Gastroesophageal sphincter (tissue), 3 donors: ENCODE results near the gene BABAM1.

Experiments
- POLR2A ChIP-seq, 2 donors: fragments of 450-650 bp; IDR thresholded peaks; one replicate each; pipeline ENCODE4 v1.6.1; 2017; ENCODE audit warnings: antibody characterized with exemption in 2 of 2, mild to moderate bottlenecking in 2 of 2, moderate library complexity in 1 of 2
- POLR2AphosphoS5 ChIP-seq: sonication (generic); formaldehyde crosslinking; IDR thresholded peaks from one replicate; pipeline ENCODE4 v1.6.1; 2017; ENCODE audit warnings: antibody characterized with exemption
- TF ChIP-seq, protein P1 (sequence below), 4 experiments: fragments of 200-600 bp in 2 of 4; fragments of 450-650 bp in 2 of 4; sonication (generic) in 1 of 4; IDR thresholded peaks; one replicate each; pipeline ENCODE4 v1.5.1; 2017 to 2019; ENCODE audit warnings: antibody characterized with exemption in 4 of 4, mild to moderate bottlenecking in 2 of 4, moderate library complexity in 2 of 4

GRCh38 chr19:17309198-17309964 lies 42.1 kb downstream of the BABAM1 start, which contains the start of gene DDA1:
- TF ChIP-seq POLR2A (IDR thresholded peaks at IDR 0.05) (peak; percentile 35 to 37), POLR2AphosphoS5 (no peak)
- TF ChIP-seq, protein P1, sequence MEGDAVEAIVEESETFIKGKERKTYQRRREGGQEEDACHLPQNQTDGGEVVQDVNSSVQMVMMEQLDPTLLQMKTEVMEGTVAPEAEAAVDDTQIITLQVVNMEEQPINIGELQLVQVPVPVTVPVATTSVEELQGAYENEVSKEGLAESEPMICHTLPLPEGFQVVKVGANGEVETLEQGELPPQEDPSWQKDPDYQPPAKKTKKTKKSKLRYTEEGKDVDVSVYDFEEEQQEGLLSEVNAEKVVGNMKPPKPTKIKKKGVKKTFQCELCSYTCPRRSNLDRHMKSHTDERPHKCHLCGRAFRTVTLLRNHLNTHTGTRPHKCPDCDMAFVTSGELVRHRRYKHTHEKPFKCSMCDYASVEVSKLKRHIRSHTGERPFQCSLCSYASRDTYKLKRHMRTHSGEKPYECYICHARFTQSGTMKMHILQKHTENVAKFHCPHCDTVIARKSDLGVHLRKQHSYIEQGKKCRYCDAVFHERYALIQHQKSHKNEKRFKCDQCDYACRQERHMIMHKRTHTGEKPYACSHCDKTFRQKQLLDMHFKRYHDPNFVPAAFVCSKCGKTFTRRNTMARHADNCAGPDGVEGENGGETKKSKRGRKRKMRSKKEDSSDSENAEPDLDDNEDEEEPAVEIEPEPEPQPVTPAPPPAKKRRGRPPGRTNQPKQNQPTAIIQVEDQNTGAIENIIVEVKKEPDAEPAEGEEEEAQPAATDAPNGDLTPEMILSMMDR (IDR thresholded peaks at IDR 0.05), result peak in 1 of 4 experiments; percentile 24
